GM19023 (cell line): ENCODE data around the gene PRKG2.
A peak's percentile ranks its signal among the peaks of the same experiment; 100 is the strongest.

Experiments used
- ATAC-seq: cut with Tn5 transposase; IDR thresholded peaks from one replicate; pipeline ENCODE4 v1.9.1; 2021; ENCODE audit warnings: mild to moderate bottlenecking, moderate library complexity; ENCODE audit not compliant: unreplicated experiment

PRKG2 gene

GRCh38 chr4:81106150-81106549, 108.9 kb downstream of the PRKG2 start:
- ATAC-seq = no peak

DNA sequence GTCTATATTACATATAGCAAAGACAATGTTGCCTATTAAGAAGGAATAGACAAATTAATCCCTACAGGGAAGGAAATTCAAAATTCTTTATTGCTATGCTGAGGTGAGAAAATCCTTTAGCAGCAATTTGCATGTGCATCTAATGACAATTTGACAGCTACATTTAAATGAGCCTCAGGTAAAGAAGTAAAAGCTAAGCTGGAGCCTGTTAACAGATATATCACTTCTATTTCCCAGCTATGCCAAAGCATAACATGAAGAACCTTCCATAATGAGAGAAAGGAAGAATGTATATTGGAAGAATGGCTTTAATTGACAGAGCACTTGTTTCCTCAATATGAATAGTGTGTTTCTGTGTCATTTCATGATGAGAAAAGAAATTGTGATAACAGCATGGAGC, 112.9 kb downstream of the PRKG2 start:
- no peak for ATAC-seq

DNA sequence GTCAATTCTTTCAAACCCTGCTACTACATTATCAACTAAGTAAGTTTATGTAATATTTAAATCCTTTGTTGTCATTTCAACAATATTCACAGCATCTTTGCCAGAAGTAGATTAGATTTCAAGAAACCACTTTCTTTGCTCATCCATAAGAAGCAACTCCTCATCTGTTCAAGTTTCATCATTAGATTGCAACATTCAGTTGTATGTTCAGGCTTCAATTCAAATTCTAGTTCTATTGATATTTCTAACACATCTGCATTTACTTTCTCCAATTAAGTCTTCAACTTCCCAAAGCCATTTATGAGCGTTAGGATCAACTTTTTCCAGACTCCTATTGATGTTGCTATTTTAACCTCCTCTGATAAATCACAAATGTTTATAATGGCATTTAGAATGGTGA, 118.5 kb downstream of the PRKG2 start:
- ATAC-seq = no peak

GRCh38 chr4:81095389-81095788, 119.6 kb downstream of the PRKG2 start:
- no peak for ATAC-seq

- ATAC-seq = no peak
Observed at GRCh38 chr4:81093720-81094401, 121.2 kb downstream of the PRKG2 start.

GRCh38 chr4:81085979-81086378, 129.0 kb downstream of the PRKG2 start:
- ATAC-seq = no peak

DNA sequence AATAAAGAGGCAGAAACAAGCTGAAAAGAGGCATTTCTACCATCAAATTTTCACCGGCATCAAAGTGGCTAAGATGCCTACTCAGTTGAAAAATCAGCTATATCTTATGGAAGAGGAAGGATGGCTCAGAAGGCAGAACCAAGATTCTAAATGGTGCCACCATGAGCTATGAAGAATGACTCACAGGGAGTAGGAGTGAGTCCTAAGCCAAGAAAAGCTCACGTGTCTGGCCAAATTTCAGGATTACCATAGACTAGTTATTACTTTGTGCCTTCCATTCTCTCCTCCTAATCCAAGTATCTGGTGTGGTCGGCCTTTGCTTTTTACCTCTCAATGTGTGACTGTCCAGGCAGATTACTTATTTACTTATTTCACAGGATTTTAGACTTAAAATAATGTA, 129.7 kb downstream of the PRKG2 start:
- ATAC-seq = no peak

- no peak for ATAC-seq
Observed at GRCh38 chr4:81084634-81085033, 130.4 kb downstream of the PRKG2 start.

DNA sequence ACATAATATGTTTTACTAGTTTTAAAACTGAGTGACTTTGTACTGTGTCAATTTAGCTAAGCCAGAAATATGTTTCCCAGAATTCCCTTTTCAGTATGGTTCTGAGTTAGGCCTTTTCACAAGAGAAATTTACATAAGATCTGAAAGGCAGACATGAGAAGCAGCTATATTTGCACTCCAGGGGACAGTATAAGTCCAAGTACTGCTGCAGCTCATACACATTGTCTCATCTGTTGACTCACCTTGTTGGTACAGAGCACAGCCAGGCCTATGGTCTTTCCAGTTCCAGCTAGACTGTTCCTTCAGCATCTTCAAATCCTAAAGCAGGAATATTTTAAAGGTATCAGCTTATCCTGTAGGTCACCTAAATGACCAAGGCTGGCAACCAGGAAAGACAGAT, 131.0 kb downstream of the PRKG2 start:
- ATAC-seq = no peak

GRCh38 chr4:81081156-81081555, 133.9 kb downstream of the PRKG2 start:
- no peak for ATAC-seq

DNA sequence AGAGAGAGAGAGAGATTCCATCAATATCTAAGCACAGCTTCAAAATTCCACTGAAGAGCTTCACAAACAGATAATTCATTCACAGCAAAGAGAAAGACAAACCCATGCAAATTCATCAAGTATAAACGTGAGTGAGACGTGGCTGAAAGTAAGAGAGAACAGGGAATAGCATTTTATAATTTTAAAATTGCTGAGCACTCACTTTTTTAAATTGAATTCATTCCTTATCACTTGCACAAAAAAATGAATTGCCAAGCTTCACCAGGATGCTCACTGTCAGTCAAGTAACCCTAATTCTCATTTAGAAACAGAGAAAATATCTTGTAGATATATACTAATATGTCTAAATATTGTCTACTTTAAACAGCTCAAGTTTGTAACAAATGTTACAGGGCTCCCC, 144.0 kb downstream of the PRKG2 start:
- no peak for ATAC-seq

DNA sequence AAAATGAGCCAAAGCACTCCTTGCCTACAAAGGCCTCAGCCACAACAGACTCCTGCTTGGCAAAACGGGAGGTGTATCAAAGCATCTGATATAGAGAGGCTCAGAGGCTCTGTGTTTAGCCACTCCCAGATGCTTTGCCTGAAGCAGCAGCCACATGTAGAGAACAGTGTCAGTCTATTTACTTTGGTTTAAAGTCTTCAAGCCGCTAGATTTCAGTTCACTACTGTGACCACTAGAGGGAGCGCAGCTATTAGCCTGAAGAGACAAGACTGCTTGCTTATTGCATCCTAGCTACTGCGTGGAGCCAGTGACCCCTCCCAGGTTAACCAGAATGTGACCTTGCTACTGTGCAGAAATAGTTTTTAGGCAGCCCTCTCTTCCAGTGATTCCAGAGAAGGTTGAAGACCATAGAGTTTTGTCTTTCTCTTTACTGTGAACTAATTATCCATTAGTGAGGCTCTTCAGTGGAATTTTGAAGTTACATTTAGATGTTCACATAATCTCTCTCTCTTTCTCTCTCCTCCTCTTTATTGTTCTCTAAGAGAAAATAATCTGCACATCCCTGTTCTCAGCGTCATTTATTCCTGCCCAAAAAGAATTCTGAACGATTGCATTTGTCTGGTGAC, 145.2 kb downstream of the PRKG2 start:
- ATAC-seq = peak; percentile 97

DNA sequence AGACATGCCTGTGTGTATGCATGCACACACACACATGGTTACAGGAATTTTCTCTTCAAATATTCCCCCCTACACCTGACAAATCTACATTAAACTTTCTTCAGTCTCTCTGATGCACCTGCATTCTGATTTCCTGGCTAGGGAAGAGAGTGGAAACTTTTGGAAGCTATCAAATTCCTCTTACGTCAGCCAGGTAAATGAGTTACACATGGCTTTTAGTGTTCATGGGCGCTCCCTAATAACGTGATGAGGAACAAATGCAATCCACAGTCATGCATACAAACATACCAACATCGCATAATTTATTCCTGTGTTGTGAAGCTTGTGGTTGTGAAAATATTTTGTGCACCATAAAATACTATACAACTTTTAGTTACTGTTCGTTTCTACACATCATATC, 149.6 kb downstream of the PRKG2 start:
- no peak for ATAC-seq

GRCh38 chr4:81062001-81062400, 153.0 kb downstream of the PRKG2 start:
- no peak for ATAC-seq

DNA sequence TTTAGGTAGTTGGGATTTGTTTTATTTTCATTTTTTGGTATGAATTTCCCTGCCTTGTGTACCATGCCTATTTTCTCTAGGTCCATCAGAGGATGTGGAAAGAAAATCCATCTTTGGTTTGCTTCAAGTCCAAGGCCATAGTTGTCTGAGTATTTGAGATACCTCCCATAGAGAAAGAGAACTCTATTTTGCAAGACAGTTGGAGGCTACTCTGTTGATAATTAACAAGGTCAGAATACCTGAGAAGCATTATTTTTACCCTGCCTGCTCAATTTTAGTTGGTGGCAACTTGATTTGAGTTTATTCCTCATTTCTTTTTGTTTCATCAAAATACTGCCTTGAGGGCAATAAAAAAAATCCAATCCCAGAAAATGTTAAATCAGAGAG, 153.7 kb downstream of the PRKG2 start:
- no peak for ATAC-seq

- ATAC-seq = no peak
Observed at GRCh38 chr4:81060587-81061343, 154.3 kb downstream of the PRKG2 start.

DNA sequence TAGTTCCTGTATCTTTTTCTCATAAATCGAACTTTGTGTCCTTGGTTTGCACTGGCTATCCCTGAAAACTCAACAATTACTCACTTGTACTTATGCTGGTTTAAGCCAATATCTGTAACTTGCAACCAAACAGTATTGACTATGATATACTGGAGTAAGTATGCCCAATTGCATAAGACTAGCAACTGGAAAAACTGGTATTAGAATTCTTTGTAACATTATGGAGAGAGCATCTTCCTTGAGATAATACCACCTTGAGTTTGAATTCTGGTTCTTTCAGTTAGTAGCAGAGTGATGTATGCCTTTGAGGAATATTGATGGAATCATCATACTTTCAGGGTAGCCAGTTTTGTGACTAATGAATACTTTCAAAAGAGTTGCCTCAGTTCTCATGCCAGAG, 156.4 kb downstream of the PRKG2 start:
- no peak for ATAC-seq

- peak; percentile 96 for ATAC-seq
Observed at GRCh38 chr4:81052119-81053068, 162.6 kb downstream of the PRKG2 start.

DNA sequence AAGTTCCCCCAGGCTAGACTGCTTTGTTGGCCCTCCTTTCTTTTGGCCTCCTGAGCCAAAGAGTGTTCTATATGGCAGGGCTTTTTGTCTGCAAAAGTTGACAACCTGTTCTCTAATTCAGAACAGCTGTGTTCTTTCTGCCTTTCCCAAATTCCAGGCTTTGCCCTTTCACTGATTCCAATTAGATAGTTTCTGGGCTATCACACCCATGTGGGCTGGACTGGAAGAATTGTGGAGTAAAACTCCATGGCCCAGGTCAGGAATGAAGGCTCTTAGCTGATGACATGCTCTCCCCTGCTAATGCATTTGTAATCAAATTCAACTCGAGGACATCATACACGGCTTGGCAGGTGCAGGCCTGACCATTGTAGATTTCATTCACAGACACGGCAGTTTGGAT, 165.1 kb downstream of the PRKG2 start:
- ATAC-seq = no peak

GRCh38 chr4:81049330-81049729, 165.7 kb downstream of the PRKG2 start:
- ATAC-seq = no peak
